Right ventricle myocardium superior (tissue), 1 donor: ENCODE data around the gene PIKFYVE. TPM values are rescaled to one million over a fixed set of nuclear protein-coding genes. Genes with fewer than 3 reads are reported as not detected.
"Not testable (repeated sequence)": the region's sequence is repeated elsewhere in the genome, so short reads cannot be mapped to it uniquely, and the experiment has no call there.

ENCODE experiments used
- ATAC-seq: fragments of 200-7000 bp; cut with Tn5 transposase; one replicate; pipeline ENCODE4 v1.9.1; 2020; ENCODE audit warnings: mild to moderate bottlenecking; ENCODE audit not compliant: poor library complexity
- DNase-seq: peaks from one replicate; pipeline ENCODE4 v3.0.0-alpha.2; 2020
- intact Hi-C: fragments of 100-400 bp; cut with DNase I; formaldehyde crosslinking; loops from one replicate; pipeline ENCODE4 v1.11.2; 2022
- total RNA-seq: library from RNA; stranded (reverse); fragmentation: NEBNext Ultra II Directional; extraction: Animal tissue kit (Norgen Biotek cat#: 25700); gene quantifications from one replicate; pipeline ENCODE4 v1.2.1, GENCODE V29; 2021
- donor health status: DM: no; HTN: yes; CAD: no; lungs with severe emphysema.

PIKFYVE gene
- total RNA-seq, 1 donor from 2014 or later, result 13.2 TPM

DNA sequence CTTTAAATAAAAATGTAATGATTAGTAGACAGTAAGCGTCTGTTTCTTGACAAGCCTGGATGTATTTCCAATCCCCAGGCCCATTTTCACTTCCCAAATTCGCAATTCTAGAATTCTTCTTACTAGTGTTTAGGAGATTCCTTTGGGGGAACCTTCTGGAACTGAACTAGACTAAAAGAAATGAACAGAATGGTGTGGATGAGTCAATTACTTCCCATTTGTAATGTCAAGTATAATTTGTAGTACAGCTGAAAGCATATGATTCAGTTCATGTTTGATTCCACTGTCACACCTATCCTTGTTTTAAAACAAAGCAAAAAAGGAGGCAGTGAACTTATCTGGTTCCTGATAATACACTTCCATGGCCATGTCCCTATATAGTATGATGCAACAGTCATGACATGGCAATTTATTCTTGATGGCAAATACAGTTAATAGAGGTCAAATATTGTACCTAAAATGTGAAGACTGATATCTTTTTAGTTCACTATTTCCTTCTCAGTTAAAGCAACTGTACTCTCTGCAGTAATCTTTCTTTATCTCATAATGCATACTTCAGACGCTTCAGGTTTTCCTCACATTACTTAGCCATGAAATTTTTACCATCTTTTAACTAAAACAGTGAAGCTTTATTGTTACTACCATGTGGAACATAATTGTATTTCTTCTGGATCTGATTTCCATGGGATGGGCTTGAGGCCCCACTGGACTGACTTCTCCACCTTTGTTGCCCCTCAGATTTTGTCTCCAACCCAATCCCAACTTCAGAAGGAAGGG lies 13.2 kb upstream of the PIKFYVE start:
- ATAC-seq, result no peak
- intact Hi-C loops, result no loop called here
- DNase-seq, result no peak

DNA sequence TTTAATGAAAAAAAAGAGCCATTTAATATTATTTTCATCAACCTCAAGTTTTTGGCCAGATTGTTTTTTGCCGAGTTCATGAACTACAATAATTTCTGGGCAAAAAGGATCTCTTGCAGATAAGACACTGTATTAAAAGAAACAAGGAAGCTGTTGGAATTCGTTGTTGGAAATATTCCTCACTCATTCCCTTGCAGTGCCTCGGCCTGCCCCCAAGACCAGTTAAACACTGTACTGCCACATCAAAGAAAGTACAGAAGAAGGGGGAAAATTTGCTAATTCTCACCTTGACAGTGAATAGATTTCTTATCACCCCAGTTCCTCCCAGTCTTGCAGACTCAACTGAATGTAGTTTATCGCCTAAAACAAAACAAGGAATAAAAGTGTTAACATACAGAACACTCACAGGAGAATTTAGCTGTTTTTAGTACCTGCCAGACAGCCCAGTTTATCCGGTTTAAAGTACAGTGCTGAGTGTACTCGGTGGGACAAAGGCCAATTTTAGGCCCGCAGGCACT lies 12.4 kb upstream of the PIKFYVE start:
- DNase-seq, result no peak
- intact Hi-C loops, result no loop called here
- no peak for ATAC-seq

DNA sequence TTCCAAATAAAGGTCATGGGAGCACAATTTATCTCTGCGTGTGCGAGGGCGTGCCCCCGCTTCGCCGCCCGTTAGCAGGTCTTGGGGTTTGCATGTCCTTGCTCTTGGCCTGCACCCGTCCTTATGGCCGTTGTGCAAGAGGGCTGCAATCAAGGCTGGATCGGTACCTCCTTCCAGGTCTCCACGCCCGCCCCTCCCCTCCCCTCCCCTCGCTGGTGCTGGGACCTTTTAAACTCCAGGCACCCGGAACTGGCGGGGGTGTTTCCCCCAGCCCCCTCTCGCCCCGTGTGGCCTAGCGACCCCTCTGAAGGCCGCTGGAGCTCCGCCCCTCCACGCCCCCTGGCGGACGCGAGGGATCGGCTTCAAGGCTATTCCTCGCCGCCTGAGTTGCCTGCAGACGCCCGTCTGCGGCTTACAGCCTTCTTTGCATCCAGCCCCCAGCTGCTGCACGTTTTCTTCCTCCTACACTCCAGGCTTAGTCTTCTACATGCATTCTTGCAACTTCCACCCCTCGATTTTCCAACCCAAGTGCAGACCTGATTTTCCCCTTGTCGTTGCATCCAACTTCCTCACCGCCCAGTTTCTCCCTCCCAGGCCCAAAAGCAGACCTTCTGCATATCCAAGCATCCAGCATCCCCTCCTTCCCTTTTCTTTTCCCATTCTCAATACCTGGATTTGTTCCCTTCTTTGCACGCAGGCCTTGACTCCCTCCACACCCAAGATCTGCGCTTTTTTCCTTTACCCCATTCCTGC lies 11.8 kb upstream of the PIKFYVE start:
- peak; percentile 91 for DNase-seq
- peak; percentile 88 for ATAC-seq
- intact Hi-C loops, result no loop called here

DNA sequence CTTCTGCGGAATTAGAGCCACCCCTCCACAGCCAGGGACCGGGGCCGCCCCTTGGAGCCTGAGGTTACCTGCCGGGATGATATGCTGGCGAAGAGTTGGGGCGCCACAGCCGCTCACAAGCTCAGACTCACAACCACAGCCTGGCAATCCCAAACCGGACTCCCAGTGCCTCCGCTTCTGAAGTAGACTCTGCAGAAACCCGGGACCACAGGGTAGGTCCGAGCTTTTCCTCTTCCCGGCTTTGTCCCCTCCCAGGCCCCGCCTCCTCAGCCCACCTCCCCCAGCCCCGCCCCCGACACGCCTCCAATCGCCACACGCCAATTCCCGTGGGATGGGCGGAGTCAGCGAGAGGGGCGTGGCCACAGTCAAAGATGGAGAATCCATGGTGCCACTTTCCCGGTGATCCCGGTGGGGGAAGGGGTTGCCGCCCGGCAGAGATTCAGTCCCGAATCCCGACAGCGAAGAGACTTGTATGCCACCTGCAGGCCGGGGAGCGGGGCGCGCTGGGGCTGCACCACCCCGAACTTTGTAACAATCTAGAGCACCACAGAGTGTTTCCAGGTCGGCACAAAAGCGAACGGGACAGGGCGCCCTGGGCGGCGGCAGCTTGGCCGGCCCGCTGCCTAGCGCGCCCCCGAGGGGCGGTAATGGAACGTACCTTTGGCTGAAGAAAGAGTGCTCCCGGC lies 11.0 kb upstream of the PIKFYVE start, which contains the start of gene IDH1:
IDH1 (minus strand) TSS at position 201 of the 686 bp plus-strand sequence. CDS start 3,520 bp downstream, outside the sequence.
- intact Hi-C loops, result no loop called here
- DNase-seq (peak; percentile 98), ATAC-seq (peak; percentile 94)

DNA sequence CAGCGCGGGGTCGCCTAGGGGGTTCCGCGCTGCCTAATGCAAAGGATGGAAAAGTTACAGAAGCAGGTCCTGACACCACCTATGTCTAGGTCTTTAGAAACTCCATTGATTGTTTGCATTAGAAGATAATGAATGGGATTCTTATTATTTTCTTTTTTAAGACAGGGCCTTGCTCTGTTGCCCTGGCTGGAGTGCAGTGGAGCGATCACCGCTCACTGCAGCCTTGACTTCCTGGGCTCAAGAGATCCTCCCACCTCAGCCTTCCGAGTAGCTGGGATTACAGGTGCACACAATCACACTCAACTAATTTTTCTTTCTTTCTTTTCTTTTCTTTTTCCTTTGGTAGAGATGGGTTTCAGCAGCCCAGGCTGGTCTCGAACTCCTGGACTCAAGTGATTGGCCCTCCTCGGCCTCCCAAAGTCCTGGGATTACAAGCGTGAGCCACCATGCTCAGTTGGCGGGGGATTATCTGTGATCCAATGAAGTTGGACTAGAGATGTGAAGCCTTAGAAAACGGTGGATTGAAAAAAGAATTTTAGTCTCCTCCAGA lies 10.4 kb upstream of the PIKFYVE start:
- ATAC-seq, result no peak
- DNase-seq, result no peak
- intact Hi-C loops, result no loop called here

DNA sequence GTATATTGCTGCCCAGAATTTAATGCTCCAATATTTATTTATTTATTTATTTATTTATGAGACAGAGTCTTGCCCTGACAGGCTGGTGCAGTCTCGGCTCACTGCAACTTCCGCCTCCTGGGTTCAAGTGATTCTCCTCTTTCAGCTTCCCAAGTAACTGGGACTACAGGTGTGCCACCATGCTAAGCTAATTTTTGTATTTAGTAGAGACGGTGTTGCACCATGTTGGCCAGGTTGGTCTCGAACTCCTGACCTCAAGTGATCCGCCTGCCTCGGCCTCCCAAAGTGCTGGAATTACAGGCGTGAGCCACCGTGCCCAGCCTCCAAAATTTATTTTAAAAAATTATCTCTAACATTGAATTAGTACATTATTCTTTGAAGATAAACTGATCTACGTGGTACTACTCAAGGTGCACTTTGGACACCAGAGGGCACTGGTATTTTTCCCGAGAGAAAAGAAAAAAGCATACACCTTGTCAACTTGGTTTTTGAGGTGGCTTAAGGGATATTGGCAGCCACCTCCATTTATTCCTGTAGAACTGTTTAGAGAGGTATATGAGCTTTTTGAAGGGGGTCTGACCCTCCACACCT lies 9.8 kb upstream of the PIKFYVE start:
- no peak for ATAC-seq
- DNase-seq, result no peak
- intact Hi-C loops, result no loop called here

DNA sequence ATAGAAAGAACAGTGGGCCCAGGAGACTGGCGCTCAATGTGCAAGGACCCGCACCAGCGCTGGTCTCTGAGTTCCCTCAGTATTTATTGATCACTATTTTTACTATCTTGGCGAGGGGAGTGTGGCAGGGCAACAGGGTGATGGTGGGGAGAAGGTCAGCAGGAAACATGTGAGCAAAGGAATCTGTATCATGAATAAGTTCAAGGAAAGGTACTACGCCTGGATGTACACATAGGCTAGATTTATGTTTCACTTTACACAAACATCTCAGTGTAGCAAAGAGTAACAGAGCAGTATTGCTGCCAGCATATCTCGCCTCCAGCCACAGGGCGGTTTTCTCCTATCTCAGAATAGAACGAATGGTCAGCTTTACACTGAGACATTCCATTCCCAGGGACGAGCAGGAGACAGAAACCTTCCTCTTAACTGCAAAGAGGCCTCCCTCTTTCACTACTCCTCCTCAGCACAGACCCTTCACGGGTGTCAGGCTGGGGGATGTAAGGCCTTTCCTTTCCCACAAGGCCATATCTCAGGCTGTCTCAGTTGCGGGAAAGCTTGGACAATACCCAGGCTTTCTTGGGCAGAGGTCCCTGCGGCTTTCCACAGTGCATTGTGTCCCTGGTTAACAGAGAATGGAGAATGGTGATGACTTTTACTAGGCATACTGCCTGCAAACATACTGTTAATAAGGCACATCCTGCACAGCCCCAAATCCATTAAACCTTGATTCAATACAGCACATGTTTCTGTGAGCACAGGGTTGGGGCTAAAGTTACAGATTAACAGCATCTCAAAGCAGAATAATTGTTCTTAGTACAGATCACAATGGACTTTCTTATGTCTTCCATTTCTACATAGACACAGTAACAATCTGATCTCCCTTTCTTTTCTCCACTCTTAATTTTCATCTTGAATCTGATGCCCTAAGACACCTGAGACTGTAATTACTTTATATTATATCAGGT lies 8.9 kb upstream of the PIKFYVE start:
- ATAC-seq, intact Hi-C loops: not testable (repeated sequence)
- DNase-seq, result peak; percentile 43

DNA sequence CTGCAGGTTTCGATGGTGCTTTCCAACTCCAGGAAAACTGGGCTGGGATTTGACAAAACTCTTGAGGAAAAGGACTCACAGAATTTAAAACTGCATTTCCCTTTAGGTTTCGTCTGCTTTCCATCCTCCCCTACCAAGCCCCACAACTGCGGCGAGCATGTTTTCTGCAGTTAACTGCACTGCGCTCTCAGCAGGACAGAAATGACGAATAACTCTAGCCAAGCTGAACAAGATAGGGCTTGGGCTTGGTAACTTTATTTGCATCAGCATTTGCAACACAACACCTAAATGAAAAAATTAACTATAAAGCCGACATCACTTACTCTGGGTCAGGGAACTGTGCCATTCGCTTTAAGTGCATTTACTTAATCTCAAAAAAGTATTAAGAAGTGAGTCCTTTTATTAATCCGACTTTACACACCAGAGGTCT lies 669 bp upstream of the PIKFYVE start:
- intact Hi-C loops, result no loop called here
- peak; percentile 55 for ATAC-seq
- DNase-seq, result no peak

DNA sequence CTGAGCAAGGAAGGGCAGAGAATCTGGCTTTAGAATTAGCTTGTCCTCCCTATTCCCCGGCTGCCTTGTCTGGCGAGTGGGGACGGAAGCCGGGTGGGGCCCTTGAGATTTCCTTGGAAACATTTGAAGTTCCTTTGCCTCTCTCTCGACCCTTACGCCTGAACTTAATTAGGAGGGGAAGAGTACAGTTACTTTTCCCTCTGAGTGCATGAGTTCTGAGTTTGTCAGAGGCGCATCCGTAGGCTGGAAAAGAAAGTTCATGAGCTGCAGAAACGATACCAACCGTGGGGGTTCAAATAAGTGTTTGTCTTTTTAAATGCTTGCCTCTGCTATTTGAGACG lies 468 bp downstream of the PIKFYVE start:
- intact Hi-C loops, result no loop called here
- ATAC-seq, result no peak

DNA sequence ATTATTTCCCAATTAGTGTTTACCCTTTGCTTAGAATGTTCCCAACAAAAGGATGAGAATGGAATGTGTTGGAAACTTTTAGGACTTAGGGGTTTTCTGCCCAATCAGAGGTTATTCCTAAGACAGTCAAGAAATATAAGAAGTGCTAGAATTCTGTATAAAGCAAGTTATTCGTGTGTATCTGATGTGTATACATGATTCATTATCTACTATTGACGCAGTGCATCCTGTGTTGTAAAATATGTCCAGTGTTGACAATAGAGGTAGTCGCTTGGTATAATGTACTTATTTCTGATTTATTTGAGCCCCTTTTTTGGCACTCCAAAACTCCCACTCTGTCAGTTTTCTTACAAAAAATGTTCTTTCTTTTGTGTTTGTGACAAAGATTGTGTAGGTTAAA lies 881 bp downstream of the PIKFYVE start:
- DNase-seq, result no peak
- ATAC-seq, result no peak
- intact Hi-C loops, result no loop called here

More for the DNA sequence above, 468 bp downstream of the PIKFYVE start:
- DNase-seq, result no peak

DNA sequence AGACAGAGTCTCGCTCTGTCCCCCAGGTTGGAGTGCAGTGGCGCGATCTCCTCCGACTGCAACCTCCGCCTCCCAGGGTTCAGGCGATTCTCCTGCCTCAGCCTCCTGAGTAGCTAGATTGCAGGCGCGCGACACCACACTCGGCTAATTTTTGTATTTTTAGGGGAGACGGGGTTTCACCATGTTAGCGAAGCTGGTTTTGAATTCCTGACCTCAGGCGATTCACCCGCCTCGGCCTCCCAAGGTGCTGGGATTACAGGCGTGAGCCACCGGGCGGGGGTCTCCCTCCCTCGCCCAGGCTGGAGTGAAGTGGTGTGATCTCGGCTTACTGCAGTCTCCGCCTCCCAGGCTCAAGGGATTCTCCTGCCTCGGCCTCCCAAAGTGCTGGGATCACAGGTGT lies 1.5 kb downstream of the PIKFYVE start:
- intact Hi-C loops, ATAC-seq, DNase-seq: not testable (repeated sequence)

DNA sequence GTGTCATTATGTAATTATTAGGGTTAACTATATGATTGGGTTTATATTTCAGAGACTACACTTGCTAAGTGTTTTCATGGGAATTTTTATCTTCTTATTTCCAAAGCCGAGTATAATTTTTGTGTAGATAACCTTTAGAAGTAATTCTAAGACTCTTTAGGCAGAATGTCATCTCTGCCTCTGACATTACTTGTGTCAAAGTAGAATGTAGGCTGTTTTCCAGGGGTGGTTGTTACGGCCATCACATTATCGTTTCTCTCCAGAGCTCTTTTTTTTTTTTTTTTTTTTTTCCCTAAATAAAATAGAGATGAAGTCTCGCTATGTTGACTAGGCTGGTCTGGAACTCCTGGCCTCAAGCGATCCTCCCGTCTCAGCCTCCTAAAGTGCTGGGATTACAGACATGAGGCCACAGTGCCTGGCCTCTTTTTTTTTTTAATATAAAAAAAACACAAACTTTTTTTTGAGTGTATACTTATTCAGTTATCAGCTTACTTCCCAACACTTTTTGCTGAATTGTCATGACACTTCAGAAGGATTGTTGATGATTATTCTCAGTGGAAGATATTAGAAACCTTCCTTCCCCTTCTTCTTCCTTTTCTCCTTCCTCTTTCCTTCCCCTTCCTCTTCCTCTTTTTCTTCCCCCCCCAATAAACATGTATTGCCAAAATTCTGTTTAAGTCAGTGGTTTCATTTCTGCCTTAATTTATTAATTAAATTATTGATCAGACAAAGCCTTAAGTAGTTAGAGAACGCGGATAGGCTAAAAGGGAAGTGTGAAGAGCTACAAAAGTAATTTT lies 2.3 kb downstream of the PIKFYVE start:
- ATAC-seq (no peak), DNase-seq (no peak)
- intact Hi-C loops, result no loop called here

DNA sequence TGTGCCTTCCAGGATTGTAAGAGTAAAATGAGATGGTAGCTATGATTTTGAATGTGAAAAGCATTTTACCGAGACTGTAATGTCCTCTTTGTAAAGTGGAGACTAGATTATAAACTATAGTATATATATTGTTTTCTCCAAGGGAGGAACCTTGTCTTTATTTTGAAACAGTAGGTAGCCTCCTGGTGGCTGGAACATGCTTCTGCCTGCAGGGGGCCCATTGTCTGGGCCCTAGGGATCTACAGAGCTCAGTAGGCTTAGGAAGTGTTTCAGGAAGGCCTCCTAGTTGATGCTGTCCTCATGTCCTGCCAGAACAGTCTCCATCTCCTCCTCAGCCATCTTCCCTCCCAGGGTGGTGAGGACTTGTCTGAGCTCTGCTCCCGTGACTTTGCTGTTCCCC lies 3.0 kb downstream of the PIKFYVE start:
- ATAC-seq (no peak), DNase-seq (no peak)
- intact Hi-C loops, result no loop called here

DNA sequence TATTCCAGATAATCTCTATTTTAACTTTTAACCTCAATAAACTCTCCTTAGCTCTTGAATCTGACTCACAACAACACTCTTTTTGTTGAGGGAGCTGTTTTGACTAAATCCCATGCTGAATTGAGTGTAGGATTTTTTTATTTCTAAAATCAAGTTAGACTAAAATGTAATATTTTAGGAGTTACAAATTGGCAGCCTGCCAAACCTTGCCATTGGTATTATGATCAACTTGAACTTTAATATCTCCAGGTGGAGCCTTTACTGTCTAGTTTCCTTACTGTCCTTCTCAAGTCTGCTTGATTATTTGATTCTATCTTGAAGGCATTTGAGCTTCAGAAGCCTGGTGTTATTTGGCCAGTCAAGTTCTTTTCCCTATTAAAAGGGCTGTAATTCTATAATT lies 8.7 kb downstream of the PIKFYVE start:
- intact Hi-C loops, result no loop called here
- DNase-seq (no peak), ATAC-seq (no peak)

DNA sequence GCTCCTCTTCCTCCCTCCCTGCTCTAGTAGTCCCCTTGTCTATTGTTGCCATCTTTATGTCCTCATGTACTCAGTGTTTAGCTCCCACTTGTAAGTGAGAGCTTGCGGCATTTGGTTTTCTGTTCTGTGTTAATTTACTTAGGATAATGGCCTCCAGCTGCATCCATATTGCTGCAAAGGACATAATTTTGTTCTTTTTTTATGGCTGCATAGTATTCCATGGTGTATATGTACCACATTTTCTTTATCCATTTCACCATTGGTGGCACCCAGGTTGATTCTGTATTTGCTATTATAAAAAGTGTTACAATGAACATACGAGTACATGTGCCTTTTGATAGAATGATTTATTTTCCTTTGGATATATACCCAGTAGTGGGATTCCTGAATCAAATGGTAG lies 12.5 kb downstream of the PIKFYVE start:
- no peak for ATAC-seq
- DNase-seq, result no peak
- intact Hi-C loops, result no loop called here

DNA sequence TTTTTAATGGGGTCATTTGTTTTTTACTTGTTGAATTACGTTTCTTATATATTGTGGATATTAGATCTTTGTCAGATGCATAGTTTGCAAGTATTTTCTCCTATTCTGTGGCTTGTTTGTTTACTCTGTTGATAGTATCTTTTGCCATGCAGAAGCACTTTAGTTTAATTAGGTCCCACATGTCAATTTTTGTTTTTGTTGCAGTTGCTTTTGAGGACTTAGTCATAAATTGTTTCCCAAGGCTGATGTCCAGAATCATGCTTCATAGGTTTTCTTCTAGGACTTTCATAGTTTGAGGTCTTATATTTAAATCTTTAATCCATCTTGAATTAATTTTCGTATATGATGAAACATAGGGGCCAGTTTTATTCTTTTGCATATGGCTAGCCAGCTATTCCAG lies 13.2 kb downstream of the PIKFYVE start:
- intact Hi-C loops, result no loop called here
- DNase-seq (no peak), ATAC-seq (no peak)

DNA sequence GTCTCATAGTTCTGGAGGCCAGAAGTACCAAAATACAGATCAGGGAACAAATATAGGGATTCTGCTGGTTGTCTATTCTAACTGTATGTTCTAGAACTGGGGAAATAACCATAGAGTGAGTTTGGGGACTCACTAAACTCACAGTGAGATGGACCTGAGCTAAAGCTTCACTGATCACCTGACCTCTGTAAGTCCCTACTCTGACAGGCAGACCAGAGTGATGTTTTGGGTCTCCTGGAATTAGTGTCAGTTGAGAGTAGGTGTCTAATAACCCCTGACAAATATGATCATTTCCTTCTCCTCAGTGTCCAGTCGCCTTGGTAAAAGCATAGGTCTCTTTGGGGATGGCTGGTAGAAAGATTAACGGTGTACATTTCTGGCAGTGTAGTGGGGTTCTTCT lies 14.2 kb downstream of the PIKFYVE start:
- ATAC-seq (no peak), DNase-seq (no peak)
- intact Hi-C loops, result no loop called here
